Hypothalamus (tissue), 51 donors: ENCODE data around the gene DOK5.

Experiments used
- DNase-seq, 51 donors: peaks; one replicate each; lab custom pipeline; 2025; lab: John Stamatoyannopoulos, UW

Gene DOK5

DNA sequence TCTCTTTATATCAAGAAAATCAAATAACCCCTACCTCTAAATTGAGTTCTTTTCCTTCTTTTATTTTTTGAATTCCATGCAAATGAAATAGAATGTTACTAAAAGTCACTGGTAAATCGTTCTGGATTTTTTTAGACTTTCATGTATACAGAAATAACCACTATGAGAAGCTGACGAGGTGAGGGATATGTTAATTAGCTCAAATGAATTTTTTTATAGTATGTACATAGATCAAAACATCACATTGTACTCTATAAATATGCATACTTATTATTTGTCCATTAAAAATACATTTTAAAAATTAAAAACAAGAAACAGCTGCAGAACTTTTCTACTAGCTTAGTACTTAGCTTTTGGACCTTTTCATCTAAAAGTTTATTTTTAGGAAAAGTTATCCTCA lies 165.4 kb downstream of the DOK5 start:
- DNase-seq, result no peak

DNA sequence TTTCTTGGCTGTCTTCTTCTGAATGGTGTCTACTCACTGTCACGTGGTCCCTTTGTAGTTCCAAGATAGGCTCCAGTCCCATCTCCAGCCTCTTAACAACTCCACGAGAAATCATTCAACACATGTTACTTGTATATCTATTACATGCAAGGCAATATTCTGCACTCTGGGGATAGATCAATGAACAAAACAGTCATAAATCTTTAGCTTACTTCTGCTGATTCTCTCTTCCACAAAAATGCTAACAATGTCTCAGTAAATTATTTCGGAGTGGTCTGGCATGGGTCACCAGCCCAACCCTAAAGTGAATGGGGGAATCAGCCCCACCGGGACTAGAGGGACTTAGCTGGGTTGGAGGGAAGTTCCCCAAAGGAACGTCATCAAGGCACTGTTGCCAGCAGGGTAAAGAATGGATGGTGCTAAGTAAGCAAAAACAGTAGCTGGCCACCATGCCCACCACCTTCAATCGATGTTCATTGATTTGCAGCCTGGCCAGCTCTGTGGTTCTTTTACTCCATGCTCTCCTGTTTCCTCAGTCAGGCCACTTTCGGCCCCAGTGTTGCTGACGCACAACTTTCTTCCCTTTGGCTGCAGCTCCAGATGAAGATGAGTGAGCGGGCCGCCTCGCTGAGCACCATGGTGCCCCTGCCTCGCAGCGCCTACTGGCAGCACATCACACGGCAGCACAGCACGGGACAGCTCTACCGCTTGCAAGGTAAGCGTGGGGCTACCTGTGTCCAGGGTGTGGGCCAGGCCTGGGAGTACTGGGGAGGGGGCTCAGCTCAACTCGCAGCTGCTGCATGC lies 167.7 kb downstream of the DOK5 start:
- no peak for DNase-seq

DNA sequence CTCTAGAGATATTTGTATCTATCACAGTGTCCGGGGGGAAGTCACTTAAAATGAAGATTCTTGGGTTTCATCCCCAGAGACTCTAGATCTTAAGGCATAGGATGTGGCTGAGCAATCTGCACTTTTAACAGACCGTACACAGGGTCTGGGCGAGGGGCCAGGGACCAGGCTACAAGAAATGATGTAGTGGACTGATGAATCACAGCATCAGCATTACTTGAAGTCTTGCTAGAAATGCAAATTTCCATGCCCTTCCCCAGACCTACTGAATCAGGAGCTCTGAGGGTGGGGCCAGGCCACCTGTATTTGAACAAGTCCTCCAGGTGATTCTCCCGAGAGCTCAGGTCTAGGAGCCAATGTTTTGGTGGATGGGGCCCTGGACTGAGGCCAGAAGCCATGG lies 168.4 kb downstream of the DOK5 start:
- peak in 1 of 51 donors; percentile 4 for DNase-seq

DNA sequence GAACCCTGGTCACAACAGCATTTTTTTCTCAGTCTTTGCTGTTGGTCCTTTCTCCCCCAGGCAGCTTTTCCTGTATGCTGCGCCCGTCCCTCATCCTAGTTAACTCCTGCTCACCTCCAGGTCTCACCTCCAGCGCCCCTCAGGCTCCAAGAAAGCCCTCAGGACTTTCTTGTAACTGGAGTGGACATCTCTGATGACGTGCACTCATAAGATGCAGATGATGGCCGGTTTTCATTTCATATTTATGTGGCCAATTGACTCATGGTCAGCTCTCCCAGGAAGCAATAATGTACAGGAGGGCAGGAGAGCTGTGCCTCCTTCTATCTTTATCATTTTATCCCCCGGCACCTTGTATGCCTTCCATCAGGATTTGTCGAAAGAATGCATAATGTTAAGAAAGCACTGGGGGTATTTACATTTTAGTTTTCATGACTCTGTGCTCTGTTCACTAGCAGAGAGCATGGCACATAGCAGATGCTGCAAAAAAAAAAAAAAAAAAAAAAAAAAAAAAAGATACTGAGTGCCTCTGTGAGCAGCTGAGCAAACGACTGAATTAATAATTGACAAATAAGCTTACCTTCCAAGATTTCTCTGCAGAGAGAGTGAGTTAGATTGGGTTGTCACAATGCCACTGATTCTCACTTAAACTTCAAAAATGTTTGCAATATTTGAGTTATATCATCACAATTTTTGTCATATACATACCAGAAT lies 170.2 kb downstream of the DOK5 start:
- DNase-seq, result no peak

DNA sequence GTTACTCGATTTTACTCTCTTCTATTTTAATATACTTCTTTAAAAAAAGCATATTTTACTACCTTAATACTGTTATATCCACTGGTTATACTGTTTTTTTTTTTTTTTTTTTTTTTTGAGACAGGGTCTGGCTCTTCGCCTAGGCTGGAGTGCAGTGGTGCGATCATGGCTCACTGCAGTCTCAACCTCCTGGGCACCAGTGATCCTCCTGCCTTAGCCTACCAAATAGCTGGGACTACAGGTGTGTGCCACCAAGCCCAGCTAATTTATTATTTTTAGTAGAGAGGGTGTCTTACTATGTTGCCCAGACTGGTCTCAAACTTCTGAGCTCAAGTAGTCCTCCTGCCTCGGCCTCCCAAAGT lies 170.7 kb downstream of the DOK5 start:
- no peak for DNase-seq

DNA sequence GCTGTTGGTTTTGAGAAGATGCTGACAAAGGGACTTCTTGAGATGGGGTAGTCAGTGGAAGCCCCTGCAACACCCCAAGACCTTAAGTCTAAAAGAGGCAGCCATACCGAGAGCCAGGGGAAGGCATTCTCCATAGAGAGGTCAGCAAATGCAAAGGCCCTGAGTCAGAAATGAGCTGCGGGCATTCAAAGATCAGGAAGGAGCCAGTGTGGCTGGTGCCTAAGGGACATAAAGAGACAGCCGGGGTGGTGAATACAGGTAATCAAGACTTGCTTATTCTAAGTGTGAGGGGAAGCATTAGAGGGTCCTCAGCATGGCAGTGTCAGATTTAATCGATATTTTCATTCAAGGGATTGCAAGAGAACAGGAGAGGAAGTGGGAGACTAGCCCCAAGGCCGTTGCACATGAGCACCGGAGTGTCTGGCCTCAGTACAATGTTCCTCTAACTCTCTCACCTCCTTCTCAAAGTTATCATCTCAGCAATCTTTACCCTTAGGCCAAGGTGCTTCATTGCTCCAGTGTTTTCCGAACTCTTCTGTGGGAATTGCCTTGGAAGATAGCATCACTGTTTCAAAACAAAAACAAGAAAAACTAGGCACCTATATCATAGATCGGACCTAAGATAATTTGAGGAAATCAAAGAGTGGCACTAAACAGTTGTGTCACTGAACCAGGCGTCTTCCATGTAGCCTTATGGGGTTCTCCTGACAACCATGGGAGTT lies 173.2 kb downstream of the DOK5 start:
- DNase-seq, result no peak

DNA sequence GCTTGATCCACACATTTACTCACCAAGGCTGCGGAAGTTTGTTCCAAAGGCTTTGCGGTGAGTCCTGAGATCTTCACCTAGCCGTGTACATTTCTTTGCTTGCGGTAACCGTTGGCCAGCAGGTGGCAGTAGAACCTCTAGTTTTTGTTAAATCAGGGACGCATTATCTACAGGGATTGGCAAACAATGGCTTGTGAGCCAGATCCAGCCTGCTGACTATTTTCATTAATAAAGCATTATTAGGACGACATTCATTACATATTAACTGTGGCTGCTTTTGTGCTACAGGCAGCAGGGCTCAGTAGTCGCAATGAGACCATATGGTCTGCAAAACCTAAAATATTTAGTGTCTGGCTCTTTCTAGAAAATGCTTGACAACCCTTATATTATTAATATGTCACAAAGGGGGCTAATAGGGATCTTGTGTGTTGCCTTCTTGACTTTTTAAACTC lies 174.1 kb downstream of the DOK5 start:
- DNase-seq, result peak in 47 of 51 donors; percentile 3 to 85 (median 52)

DNA sequence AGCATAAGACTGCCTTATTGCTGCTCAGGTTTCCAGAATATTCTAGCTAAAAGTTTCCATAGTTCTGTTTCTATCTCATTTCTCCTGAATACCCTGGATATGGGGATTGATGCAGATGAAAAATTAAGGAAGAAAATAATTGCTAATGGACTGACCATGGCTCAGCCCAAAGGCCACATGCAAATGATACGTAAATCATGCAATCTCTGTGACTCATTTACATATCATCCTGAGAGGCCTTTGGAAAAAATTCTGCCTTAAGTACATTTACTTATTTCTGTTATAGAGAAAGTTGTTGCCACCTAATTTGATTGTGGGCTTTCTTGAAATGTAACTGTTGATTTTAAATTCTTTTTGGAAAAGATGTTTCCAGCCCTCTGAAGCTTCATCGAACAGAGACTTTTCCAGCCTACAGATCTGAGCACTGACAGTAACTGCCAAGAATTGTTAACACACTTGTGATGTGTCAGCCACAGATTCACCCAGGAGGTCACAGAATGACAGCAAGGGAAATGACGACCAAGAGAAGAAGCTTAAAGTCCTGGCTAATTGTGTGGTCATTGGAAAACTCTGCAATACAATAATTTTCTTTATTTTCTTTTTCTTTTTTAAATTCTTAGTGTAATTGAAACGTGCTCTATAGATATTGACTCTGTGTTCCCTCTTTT lies 174.8 kb downstream of the DOK5 start:
- no peak for DNase-seq

DNA sequence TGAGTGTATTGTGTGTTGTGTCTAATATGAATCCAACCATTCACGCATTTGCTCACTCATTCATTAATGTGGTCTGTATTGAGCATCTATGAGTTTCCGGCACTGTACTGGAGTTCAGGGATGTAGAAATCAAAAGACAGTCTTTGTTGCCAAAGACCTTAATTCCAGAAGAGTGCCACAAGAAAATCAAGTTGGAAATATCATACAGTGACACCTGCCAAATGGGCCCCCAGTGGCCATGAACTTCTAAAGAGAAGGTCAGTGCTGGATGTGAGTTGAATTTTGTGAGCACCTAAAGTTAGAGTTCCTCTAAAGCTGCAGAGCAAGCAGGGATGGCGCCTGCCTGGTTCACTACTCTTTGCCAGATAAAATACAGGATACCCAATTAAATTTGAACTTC lies 175.9 kb downstream of the DOK5 start:
- DNase-seq, result no peak

DNA sequence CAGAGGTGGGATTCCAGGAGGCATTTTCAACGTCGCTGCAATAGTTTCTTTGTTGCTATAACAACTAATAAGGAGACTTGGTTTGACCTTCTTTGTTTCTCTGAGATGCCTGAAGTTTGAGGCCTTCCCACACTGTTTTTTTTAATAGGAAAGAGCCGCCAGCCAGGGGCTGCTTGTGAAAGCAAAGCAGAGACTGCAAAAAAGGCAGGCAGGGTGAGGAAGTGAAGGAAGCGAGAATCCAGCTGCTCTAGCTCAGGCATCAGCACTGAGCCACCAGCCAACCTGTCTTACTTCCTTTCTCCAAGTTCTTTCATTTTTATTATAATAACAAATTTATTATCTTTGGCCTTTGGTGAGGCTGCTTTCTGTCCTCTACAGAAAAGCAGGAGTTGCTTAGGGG lies 179.1 kb downstream of the DOK5 start:
- DNase-seq, result peak in 1 of 51 donors; percentile 18

DNA sequence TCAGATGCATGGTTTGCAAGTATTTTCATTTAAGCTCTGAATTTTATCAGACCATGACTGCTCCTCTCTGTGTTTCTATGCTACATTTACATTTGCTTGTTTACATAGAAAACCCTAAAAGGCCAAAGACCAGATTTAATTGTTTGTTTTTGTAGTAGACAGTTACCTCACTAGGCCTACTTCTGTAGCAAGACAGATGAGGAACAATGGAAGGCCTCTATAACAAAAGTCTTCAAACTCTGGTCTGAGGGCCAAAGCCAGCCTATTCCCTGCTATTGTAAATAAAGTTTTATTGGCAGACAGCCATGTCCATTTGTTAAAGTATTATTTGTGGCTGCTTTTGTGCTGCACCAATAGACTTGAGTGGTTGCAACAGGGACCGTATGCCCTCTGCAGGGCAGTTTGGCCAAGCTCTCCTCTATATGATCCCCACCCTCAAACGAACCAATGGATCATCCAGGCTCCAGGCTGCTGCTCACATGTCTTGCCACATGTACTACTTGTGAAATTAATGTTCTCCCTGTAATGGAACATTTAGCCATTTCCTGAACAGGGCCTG lies 182.0 kb downstream of the DOK5 start:
- DNase-seq, result no peak

DNA sequence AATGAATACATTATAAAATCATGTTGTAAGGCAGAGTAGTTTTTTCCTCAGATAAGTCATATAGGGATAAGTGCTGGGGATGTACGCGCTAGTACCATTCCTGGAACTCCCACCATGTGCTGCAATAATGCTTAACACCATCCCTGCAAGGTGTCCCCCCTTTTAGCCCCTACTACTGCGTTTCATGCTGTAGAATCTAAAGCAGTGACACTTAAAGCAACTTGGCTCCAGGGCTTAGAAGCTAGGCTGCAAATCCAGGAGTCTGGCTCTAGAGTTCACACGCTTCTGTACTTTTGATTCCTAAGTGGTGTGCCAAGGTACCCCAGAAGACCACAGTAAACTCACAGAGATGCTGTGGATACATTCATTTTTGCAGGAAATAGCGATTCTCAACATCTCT lies 183.1 kb downstream of the DOK5 start:
- no peak for DNase-seq

DNA sequence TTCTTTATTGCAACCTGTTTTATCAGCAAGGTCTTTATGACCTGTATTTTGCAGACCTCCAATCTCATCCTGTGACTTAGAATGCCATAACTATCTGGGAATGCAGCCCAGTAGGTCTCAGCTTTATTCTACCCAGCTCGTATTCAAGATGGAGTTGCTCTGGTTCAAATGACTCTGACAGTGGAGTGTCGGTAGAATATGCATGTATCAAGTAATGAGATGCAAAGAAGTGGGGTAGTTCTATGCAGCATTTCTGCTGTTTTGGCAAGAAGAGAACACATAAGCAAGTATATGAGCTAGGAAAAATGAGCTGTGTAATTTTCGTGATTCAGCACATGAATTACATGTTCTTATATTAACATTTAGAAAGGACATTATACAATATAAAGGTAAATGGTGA lies 185.9 kb downstream of the DOK5 start:
- no peak for DNase-seq

DNA sequence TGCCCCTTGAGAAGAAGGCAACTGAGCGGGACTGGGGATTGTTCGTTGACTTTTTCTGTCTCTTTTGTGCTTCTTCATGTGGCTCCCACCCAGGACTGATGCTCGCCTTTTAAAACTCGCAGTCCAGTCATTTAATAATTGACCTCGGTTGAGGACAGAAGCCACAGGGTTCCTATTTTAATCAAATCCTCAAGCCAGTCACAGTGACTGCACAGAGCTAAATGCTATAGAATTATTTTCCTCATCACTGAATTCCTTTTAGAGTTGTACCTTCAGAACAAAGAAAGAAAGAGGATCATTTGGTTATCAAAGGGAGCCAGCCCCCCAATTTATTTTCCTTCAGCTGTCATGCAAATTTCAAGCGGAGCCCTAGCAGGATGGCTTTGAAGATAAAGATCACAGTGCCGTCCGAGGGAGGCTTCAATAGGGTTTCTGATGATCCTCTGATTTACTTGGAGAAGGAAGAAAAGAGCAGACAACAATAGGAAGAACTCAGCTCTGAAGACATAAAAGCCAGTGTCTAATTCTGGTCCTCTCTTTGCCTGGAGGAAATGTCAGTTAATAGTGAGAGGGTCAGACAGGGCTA lies 186.6 kb downstream of the DOK5 start:
- no peak for DNase-seq

DNA sequence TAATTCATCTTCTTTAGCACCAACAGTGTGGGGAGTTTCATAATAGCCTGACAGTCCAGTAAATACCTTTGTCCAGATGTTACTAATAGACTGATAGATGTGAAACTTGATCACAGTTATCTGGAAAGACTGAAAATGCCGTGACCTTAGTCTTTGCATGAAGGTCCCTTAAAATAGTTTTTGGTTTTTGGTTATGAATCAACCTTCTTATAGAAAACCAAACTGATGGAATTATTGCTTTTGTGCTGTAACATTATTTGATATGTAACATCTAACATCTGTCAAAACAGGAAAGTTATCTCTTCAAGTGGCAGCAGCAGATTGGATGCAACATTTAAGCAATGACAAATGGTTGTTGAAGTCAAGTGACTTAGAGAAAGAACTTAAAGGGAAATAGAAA lies 190.4 kb downstream of the DOK5 start:
- no peak for DNase-seq

DNA sequence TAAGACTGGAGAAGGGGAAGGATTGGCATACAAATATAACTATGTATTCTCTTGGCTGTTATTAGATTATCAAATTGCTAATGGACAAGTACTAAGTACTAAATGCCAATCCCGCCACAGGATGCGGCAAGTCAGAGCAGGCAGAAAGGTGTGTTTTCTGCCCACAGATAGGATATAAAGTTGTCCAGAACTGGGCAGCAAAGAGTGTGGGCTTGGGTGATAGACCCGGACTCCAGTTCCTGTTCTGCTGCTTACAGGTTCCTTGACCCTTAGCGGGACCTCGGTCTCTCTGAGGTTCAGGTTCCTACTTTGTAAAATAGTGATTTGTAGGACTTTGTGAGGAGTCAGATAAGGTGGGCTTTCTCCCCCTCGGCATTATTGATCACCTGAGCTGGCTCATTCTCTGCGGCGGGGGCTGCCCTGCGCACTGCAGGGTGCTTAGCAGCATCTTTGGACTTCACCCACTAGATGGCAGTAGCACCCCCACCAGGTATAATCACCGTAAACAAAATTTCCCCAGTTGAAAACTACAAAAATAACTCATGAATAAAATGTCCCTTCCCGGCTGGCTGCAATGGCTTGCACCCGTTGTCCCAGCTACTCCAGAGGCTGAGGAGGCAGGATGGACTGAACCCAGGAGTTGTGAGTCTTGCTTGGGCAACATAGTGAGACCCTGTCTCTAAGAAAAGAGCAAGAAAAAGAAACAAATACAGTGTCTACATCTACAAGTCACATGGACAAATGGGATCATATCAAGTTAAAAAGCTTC lies 193.1 kb downstream of the DOK5 start:
- DNase-seq, result peak in 1 of 51 donors; percentile 5

DNA sequence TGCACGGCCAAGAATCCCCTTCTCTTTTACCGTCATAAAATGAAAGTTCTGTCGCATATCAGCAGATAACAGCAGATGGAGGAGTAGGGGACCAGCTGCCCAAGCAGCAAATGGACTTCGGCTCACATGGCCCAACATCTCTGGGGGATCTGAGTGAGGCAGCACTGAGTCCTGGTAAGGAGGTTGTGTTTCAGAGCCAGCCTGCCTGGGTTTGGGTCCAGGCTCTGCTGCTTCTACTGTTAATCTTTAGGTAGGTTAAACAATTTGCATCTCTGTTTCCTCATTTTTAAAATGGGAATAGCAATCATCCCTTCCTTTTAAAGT lies 193.6 kb downstream of the DOK5 start:
- no peak for DNase-seq

DNA sequence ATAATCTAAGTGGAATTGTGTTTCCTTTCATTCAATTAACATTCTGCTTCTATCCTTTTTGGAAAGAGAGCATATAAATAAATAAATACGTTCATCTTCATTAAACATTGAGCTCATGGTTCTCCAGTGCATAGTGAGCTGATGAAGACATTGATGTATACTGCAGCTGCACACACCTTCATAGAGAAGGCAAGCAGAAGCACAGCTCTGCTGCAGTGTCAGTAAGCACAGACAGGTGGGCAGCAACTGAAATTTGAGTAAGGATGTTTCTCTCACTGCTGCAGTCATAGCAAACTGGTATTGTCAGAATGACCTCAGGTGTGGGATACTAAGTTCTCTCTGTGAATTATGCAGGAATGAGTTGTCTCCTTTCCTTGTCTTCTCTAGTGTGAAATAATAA lies 202.9 kb downstream of the DOK5 start:
- no peak for DNase-seq

DNA sequence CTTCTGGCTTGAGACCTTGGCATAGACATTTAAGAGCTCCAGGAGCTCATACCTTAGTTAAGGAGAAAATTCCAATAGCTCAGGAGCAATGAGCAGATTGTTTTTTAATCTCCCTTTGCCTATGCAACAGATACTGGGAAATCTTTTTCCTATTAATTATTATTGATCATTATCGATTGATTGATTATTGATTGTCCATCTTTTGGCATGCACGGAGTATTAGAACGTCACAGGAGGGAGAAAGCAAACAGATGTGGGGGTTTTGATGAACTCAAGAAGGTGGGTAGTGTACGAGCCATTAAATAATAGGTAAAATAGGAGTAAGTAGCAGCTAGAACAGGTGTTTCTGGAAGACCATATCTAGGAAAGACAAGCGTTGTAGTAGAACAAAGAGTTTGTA lies 205.0 kb downstream of the DOK5 start:
- no peak for DNase-seq
